Stimulated activated CD4-positive, alpha-beta T cell treated with anti-CD3 and anti-CD28 coated beads, Interleukin-15, amount 100 ng/mL, for 24 hours (primary cell): ENCODE measurements around the gene PRR7.

Source experiments
- DNase-seq: peaks from one replicate; pipeline ENCODE4 v3.0.0-alpha.2; 2020

The PRR7 gene

GRCh38 chr5:177502886-177503285 lies 56.3 kb downstream of the PRR7 start:
- no peak for DNase-seq

- DNase-seq: no peak
These were observed 56.9 kb downstream of the PRR7 start for GRCh38 chr5:177503351-177504085.

DNA sequence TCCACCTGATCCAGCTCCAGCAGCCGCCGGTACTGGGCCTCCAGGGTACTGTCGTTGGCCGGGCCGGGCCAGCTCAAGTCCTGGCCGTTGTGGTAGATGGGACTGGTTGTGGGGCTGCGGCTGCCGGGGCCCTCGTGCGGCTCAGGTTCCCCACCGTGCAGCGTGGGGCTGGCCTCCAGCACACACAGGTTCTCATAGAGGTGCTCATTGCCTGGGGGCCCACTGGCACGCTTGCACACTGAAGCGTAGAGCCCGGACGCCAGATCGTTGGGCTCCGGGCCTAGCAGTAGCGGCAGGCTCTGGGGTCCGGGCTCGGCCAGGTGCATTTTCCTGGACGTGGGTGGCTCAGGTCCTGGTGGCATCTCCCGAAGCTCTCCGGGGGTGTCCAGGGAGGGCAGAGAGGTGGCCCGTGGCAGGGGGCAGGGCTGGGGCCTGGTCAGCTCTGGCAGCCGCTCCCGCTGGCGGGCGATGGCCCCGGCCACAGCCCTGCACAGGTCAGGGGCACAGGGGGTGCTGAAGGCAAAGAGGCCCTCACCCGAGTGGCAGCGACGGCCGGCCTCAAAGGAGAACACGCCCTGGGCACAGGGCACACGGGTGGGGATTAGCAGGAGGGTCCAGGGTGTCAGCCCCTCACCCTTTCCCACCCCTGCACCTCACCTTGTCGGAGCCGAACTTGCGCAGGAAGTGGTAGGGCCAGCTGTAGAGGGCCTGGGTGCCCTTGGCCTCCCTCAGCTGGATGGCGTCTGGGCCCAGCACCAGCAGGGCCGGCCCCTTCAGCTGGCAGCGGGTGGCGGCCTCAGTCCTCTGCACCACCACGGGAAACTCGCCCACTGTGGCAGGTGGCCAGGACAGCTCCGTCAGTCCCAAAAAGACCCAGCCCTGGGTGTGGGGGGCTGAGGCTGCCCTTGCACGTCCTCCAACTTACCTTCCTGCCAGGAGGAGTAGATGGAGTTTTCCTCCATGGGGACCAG lies 57.8 kb downstream of the PRR7 start:
- no peak for DNase-seq

DNA sequence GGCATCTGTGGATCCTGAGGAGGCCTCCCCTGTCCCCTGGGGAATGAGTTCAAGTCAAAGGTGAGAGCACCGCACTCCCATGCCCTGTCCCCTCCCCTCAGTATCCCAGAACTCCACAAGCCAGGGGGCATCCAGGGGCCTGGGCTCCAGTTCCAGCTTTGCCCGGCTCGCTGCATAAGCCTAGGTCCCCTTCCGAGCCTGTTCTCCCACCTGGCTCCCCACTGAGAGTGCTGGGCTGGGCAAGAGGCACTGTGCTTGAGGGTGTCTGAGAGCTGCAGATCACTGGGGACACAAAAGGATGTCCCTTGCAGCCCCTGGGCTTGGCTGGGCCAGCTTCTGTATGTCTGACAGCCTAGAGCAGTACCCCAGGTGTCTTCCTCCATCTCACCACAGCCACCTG lies 58.5 kb downstream of the PRR7 start:
- DNase-seq: no peak
